Measurements from ENCODE around the gene SGMS1. TPM values are rescaled to one million over a fixed set of nuclear protein-coding genes. Genes with fewer than 3 reads are reported as not detected.

SGMS1 gene
- total and polyA plus RNA-seq, 7 donors, result 3.5 to 81.3 (median 55.7) TPM

GRCh38 chr10:50544857-50545429 is 78.8 kb downstream of the SGMS1 start:
- no peak for DNase-seq
- Histone ChIP-seq H3K9me3 (no peaks in the 10 kb centered on the region), H3K4me1 (peaks cover 0 to 22% (median 13%) of the 10 kb centered on the region in 4 donors), H3K36me3 (no peaks in the 10 kb centered on the region), H3K27ac (no peak overlapping the region), H3K27me3 (no peaks in the 10 kb centered on the region), H3K4me3 (no peak overlapping the region)
- WGBS, 2 donors, result 87 to 91% methylated on average over 6 of the region's 6 CpGs
- no peak for TF ChIP-seq CTCF (IDR thresholded peaks at IDR 0.05)
- no peak for TF ChIP-seq POLR2AphosphoS5 (IDR thresholded peaks at IDR 0.05)
- intact Hi-C loops (cut with DNase I), result no loop called here

- WGBS, 2 donors, result 85 to 86% methylated on average over 3 of the region's 3 CpGs
- no peaks in the 10 kb centered on the region for H3K27me3 ChIP-seq
- H3K27ac ChIP-seq, result no peak overlapping the region
- H3K36me3 ChIP-seq, result no peaks in the 10 kb centered on the region
- DNase-seq, result no peak
- intact Hi-C loops (cut with DNase I), result no loop called here
- H3K4me3 ChIP-seq, result no peak overlapping the region
- no peaks in the 10 kb centered on the region for H3K9me3 ChIP-seq
- no peak for TF ChIP-seq CTCF (IDR thresholded peaks at IDR 0.05)
- TF ChIP-seq EP300 (IDR thresholded peaks at IDR 0.05), result no peak
- no peak for TF ChIP-seq POLR2AphosphoS5 (IDR thresholded peaks at IDR 0.05)
- TF ChIP-seq POLR2A (IDR thresholded peaks at IDR 0.05), result no peak
- peaks cover 0 to 21% (median 13%) of the 10 kb centered on the region in 4 donors for H3K4me1 ChIP-seq
These were observed 79.5 kb downstream of the SGMS1 start for GRCh38 chr10:50544095-50544856.

DNA sequence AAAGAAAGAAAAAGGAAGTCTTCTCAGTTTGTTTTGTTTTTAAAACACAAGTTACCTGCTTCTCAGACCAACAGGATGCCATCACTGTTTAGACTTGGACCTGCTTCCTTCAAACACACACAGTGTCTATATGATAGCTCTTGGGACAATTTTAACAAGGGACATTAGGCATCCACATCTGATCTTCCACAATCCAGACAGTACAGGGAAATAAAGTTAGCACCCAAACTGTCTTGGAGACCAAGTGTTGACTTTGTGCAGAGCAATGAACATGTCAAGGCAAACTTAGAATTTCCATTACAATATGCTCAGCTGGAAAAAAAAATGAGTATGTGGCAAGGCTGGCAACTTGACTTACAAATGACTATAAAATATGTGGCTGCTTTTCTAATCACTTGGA is 80.9 kb downstream of the SGMS1 start:
- no peak overlapping the region for H3K4me3 ChIP-seq
- H3K9me3 ChIP-seq, result no peaks in the 10 kb centered on the region
- TF ChIP-seq EP300 (IDR thresholded peaks at IDR 0.05) (no peak), POLR2A (IDR thresholded peaks at IDR 0.05) (no peak), POLR2AphosphoS5 (IDR thresholded peaks at IDR 0.05) (no peak), CTCF (IDR thresholded peaks at IDR 0.05) (no peak)
- no peak for DNase-seq
- H3K4me1 ChIP-seq, result peaks cover 0 to 27% (median 13%) of the 10 kb centered on the region in 4 donors
- no peaks in the 10 kb centered on the region for H3K27me3 ChIP-seq
- H3K36me3 ChIP-seq, result no peaks in the 10 kb centered on the region
- intact Hi-C loops (cut with DNase I), result no loop called here
- no peak overlapping the region for H3K27ac ChIP-seq

DNA sequence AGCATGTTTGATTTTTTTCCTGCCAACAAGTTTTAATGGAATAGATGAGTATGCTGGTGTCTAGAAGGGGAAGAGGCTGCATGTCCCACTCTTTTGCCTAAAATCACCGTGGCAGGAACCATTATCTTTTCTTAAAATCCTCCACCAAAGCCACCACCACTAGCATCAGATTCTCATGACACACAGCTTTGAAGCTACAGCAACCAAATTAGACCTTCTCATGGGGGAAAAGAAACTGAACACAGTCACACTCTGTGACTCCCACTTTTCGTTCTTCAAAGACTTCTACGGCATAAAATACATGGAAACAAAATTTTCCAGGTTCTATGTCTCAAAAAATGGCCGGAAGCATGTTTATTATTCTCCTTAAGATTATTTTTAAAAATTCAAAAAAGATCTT is 81.8 kb downstream of the SGMS1 start:
- intact Hi-C loops (cut with DNase I), result no loop called here
- WGBS, 2 donors, result 89 to 91% methylated on average over 4 of the region's 4 CpGs
- Histone ChIP-seq H3K27me3 (no peaks in the 10 kb centered on the region), H3K4me1 (peaks cover 0 to 27% (median 13%) of the 10 kb centered on the region in 4 donors), H3K4me3 (no peak overlapping the region), H3K27ac (no peak overlapping the region), H3K9me3 (no peaks in the 10 kb centered on the region), H3K36me3 (no peaks in the 10 kb centered on the region)
- TF ChIP-seq CTCF (IDR thresholded peaks at IDR 0.05), result no peak
- TF ChIP-seq EP300 (IDR thresholded peaks at IDR 0.05), result no peak
- no peak for TF ChIP-seq POLR2AphosphoS5 (IDR thresholded peaks at IDR 0.05)
- no peak for TF ChIP-seq POLR2A (IDR thresholded peaks at IDR 0.05)
- DNase-seq, result no peak
